GM19023 (cell line): ENCODE data around the gene FBXL14.

Experiments used
- ATAC-seq: cut with Tn5 transposase; IDR thresholded peaks from one replicate; pipeline ENCODE4 v1.9.1; 2021; ENCODE audit warnings: mild to moderate bottlenecking, moderate library complexity; ENCODE audit not compliant: unreplicated experiment

The FBXL14 gene

DNA sequence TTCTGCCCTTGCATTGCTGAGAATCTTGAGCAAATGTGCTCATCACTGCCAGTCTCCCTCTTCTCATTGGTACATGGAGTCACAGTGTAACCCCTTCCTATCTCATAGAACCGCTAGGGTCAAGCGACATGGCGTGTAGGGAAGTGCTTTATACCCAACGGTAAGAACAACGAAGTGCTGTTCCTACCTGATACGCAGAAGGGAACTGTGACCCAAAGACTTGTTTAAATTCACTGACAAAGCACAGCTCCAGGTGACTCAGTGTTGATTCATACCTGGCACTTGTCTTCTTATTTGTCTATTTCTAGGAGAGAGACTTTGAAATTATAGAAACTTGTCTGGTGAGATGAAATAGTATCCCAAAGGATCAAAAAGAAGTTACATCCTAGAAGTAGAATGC is 53.7 kb downstream of the FBXL14 start:
- ATAC-seq = no peak

- no peak for ATAC-seq
Observed at GRCh38 chr12:1539135-1539534, 55.2 kb downstream of the FBXL14 start.

DNA sequence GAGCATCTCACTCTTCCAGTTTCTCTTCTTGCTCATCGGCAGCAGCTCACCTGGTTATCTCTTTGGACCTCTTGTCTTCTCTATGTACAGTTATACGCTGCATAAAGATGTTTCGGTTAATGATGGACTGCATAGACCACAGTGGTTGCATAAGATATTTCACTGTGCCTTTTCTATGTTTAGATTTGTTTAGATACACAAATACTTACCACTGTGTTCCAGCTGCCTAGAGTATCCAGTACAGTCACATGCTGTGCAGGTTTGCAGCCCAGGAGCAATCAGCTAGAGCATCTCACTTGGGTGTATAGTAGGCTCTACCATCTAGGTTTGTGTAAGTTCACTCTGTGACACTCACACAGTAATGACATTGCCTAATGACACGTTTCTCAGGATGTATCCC is 57.6 kb downstream of the FBXL14 start:
- no peak for ATAC-seq

- ATAC-seq = no peak
Observed at GRCh38 chr12:1534748-1535147, 59.6 kb downstream of the FBXL14 start.

DNA sequence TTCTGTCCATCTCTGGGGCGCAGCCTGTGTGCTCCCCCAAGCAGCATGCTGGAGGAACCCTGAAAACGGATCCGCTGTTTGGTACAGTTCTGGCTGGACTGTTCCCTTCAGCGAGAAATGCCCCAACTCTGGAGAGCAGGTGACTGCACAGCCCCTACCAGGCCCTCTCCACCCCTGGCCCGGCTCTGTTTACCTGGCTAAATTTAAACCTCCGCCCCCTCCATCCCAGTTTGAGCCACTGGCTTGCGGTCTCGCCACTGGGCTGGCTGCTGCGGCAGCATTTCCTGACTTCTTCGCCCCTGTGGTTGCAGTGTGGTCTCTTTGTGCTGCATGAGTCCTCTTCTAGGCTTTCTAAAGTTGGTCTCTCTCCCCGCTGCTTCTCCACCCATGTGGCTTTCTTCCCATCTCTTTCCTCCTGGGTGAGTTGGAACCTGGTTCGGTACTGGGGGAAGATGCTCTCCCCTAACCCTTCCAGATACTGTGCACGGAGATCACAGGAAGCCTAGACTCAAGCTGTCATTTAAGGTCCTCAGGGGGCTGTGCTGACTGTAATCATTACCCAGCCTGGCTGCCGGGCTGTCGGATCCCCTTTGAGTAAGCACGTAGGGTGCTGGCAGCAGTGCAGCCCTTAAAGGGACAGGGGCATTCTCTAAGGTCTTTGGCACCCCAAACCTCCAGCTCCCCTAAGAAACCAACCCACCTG is 60.6 kb downstream of the FBXL14 start:
- ATAC-seq = peak; percentile 53

DNA sequence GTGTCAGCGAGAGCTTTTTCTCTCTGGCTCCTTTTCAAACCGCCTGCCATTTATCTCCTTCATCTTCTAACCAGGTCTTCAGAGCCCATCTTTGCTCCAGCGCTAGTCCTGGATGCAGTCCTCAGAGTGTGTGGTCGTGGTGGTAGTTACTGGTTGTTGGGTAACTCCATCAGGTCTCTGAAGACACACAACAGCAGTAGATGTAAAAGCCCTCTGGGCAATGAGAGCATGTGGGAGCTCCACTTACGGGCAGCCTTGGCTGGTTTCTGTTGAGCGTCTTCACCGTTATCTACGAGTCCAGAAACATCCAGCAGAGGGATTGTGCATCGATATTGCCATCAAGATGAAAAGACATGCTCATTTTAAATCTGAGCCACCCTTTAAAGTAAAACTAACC is 61.2 kb downstream of the FBXL14 start:
- ATAC-seq = peak; percentile 5

GRCh38 chr12:1532375-1533165 is 61.8 kb downstream of the FBXL14 start:
- no peak for ATAC-seq

DNA sequence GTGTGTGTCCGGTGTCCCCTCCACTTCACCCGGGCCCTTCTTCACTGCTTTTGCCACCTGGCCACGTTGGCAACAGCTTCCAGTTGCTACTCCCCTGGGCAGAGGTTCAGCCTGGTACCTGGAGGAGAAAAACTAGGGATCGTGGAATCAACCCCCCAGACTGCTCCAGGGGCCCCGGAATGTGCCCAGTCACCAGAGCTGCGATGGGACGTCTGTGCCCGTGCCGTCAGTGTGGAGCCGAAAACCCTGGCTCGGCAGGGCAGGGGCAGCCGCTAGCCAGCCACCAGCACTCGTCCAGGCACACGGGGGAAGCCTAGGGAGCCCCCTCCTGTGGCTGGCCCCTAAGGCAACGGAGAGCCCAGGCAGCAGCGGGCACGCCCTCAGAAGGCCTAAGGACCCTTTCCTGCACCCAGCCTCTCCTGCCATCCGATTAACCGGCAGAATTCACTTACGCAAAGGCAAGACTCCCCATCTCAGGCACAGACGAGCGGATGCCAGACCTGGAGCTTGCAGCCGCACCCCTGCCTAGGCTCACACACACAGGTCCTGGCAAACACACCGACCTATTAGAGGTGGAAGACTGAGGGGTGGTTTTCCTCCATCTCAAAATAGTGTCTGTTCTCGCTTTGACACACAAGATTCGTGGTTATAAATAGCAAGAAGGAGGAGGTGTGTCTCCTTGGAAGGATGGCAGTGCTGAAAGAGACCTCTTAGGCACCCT is 62.6 kb downstream of the FBXL14 start:
- ATAC-seq = no peak

DNA sequence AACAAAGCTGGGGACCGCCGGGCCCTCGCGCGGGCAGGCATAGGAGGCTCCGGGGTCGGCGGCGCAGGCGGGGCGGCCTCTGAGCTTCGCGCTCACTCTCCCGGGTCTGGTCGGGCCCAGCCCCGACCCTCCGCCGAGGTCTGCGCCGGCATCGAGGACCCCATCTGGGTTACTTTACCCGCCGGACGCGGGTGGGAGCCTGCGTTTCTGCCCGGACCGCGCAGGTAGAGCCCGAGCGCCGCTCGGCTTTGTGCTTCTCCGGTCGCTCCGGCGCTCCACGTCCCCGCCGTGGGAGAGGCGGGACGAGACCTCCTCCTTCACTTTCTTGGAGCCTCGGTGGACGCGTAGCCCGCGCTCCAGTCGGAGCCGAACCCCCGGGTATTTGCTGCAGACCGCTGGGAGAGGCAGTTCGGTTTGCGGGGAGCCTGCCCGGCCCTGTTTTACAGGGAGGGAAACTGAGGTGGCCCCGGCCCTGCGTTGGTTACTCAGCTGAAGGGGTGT is 63.2 kb downstream of the FBXL14 start:
- no peak for ATAC-seq

GRCh38 chr12:1530592-1531152 is 63.7 kb downstream of the FBXL14 start:
- ATAC-seq = no peak

GRCh38 chr12:1529862-1530591 is 64.4 kb downstream of the FBXL14 start:
- no peak for ATAC-seq

DNA sequence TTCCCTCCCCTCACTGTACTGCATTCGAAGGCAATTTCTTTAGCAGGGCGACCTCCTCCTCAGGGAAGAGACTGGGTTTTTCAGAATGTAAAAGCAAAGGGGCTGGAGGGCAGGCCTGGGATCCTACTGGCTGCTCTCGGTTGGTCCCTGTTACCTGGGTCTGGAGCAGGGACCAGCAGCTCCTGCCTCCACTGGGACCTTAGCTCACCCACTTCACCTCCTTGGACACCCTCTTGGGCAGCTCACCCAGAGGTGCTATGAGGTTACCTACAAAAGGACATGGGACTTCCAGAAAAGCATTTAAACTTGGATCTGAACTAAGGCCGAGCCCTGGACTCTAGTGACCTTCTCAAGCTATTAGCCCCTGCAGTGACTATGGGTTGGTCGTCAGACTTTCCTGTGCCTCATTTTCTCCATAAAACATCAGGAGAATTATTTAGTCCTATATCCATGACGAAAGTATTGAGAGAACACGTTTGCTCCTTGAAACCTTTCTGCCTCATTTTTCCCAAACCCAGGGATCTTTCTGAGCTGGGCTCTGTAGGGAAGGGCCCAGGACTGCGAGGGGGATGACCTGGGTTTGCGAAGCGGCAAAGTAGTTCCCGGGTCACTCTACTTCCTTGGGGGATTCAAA is 65.0 kb downstream of the FBXL14 start:
- ATAC-seq = no peak

DNA sequence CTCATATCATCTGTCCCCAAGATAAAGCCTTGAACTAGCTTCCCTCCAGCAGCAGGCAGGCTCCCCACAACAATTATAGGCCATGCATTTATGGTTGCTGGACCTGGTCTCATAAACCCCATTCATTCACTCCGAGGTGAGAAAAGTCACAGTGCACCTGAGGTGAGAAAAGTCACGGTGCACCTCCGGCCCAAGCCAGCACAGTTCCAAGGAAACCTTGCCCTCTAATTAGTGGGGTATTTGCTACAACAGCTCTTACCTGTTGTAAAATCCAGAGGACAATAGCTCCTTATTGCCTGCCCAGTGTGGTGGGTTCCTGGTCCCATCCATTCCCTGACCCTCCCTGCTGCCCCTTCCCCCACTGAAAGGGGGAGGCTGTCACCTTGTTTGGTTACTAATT is 65.6 kb downstream of the FBXL14 start:
- ATAC-seq = no peak

- no peak for ATAC-seq
Observed at GRCh38 chr12:1527789-1528188, 66.6 kb downstream of the FBXL14 start.

- no peak for ATAC-seq
Observed at GRCh38 chr12:1525858-1526257, 68.5 kb downstream of the FBXL14 start.

DNA sequence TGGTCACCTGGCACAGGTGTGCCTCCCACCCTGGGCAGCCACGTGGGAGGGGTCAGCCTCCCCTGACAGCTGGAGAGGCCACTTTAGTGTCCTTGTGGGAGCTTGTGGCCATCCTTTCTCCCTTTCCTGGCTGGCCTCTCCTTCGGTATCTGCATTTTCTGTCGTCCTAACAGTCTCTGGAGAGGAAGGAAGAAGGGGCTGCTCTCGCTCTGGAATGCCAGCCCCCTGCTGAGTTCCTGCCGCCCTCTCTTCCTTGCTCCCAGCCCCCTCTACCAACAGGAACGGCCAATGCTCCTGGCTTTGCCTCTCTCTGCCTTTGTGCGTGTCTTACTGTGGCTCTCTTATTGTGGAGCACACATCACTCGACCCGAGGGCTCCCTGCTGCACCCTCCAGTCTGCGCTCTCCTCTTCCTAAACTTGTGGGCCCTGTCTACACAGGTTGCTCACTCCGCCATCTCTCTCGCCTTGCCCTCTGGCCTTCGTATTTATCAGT is 70.8 kb downstream of the FBXL14 start:
- no peak for ATAC-seq

DNA sequence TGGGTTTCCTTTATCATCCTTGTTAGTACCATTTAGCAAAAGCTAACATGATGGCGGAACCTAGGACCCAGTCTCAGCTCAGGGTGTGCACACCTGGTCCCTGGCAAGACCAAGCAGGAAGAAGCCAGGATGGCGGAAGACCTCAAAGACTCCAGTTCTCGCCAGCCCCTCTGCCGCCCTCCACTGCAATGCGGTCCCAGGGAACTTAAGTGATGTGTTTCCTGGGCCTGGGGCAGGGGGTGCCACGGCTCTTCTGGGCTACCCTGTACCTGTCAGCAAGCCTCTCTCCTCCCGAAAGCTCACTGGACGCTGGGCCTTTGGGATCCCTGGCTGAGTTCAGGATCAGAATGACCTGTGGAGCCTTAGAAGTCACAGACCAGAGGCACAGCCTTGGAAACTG is 71.3 kb downstream of the FBXL14 start:
- ATAC-seq = no peak

GRCh38 chr12:1519642-1520041 is 74.7 kb downstream of the FBXL14 start:
- ATAC-seq = no peak

GRCh38 chr12:1518591-1519516 is 75.5 kb downstream of the FBXL14 start:
- ATAC-seq = no peak
